ENCODE data around the gene RNF43. TPM values are rescaled to one million over a fixed set of nuclear protein-coding genes. Genes with fewer than 3 reads are reported as not detected.

Gene RNF43
- total RNA-seq, 1 experiment from 2014 or later = 0.42 TPM

DNA sequence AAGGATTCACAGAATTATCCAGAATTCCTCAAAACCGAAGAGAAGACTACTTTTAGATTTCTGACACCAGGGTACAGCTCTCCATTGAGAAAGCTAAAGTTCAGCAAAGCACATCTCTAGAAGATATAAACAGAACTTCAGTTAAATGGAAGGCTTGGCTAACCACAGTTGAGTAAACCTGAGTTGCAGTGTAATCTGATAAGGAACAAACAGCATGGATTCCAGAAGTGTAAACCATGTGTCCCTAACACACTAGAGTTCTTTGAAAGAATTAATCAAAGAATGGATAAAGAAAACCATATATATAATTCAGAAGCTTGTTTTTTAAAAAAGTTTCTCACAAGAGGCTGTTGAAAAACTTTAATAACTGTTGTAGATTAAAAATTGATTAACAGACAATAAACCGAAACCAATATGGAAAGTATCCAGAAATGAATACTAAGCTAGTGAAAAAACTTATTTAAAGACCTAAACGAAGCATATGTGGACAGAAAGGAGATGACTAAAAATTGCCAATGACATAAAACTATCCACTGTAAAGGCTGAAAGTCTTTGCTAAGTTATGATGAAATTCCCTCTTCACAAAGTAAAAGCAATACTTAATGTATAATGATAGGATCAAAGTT lies 4.3 kb downstream of the RNF43 start:
- H2BK20ac ChIP-seq (ENCODE audit: low read depth, low read length, poor library complexity, severe bottlenecking) = no peak overlapping the region
- H3K18ac ChIP-seq (ENCODE audit: insufficient read length, low read depth, low read length) = no peak overlapping the region
- H3K27me3 ChIP-seq (ENCODE audit: insufficient read depth, low read length) = no peaks in the 10 kb centered on the region
- TF ChIP-seq, protein P1, sequence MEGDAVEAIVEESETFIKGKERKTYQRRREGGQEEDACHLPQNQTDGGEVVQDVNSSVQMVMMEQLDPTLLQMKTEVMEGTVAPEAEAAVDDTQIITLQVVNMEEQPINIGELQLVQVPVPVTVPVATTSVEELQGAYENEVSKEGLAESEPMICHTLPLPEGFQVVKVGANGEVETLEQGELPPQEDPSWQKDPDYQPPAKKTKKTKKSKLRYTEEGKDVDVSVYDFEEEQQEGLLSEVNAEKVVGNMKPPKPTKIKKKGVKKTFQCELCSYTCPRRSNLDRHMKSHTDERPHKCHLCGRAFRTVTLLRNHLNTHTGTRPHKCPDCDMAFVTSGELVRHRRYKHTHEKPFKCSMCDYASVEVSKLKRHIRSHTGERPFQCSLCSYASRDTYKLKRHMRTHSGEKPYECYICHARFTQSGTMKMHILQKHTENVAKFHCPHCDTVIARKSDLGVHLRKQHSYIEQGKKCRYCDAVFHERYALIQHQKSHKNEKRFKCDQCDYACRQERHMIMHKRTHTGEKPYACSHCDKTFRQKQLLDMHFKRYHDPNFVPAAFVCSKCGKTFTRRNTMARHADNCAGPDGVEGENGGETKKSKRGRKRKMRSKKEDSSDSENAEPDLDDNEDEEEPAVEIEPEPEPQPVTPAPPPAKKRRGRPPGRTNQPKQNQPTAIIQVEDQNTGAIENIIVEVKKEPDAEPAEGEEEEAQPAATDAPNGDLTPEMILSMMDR (conservative IDR thresholded peaks at IDR 0.05) = no peak
- H2BK5ac ChIP-seq (ENCODE audit: insufficient read length, low read length) = no peak overlapping the region
- H2BK12ac ChIP-seq (ENCODE audit: insufficient read length, low read depth, low read length) = no peak overlapping the region
- H3K36me3 Mint-ChIP-seq (ENCODE audit: insufficient read depth in 1 of 3, low read depth in 3 of 3) = no peaks in the 10 kb centered on the region
- no peaks in the 10 kb centered on the region for H3K4me1 ChIP-seq (ENCODE audit: insufficient read depth, low read length)
- H3K23me2 ChIP-seq (ENCODE audit: insufficient read length, low read depth, low read length, poor library complexity, severe bottlenecking) = peaks cover 4% of the 10 kb centered on the region
- no peak overlapping the region for H3K14ac ChIP-seq (ENCODE audit: insufficient read depth, low read length)
- peaks cover 24 to 28% of the 10 kb centered on the region in 2 experiments for H3K4me1 Mint-ChIP-seq
- no peak overlapping the region for H3K23ac ChIP-seq (ENCODE audit: insufficient read length, low read depth, low read length)
- no peak overlapping the region for H3K9ac ChIP-seq (ENCODE audit: extremely low read depth, insufficient read length, low read length)
- H3K4ac ChIP-seq (ENCODE audit: low read depth, low read length) = no peak overlapping the region
- no peaks in the 10 kb centered on the region for H3K79me2 ChIP-seq (ENCODE audit: insufficient read depth, low read length)
- no peak overlapping the region for H3T11ph ChIP-seq (ENCODE audit: low read length)
- H3K27ac ChIP-seq (ENCODE audit: insufficient read length, low read depth, low read length) = no peak overlapping the region
- no peaks in the 10 kb centered on the region for H3K9me3 ChIP-seq (ENCODE audit: control insufficient read depth, low read depth, low read length)
- no peak overlapping the region for H3K4me2 ChIP-seq (ENCODE audit: insufficient read depth, insufficient read length, low read length)
- no peak overlapping the region for H4K5ac ChIP-seq (ENCODE audit: insufficient read length, low read depth, low read length)
- no peak overlapping the region for H2BK15ac ChIP-seq (ENCODE audit: low read depth, low read length)
- H2AK5ac ChIP-seq (ENCODE audit: insufficient read length, low read length) = no peak overlapping the region
- no peaks in the 10 kb centered on the region for H3K9me3 Mint-ChIP-seq
- no peak overlapping the region for H2AFZ ChIP-seq (ENCODE audit: low read length)
- DNase-seq = no peak
- no peak overlapping the region for H4K8ac ChIP-seq (replicated peaks; ENCODE audit: insufficient read length, low read depth, low read length)
- no peaks in the 10 kb centered on the region for H4K20me1 ChIP-seq (ENCODE audit: control insufficient read depth, insufficient read depth, insufficient read length)
- no peak overlapping the region for H3K4me3 Mint-ChIP-seq
- H3K56ac ChIP-seq (ENCODE audit: insufficient read length, low read depth, low read length) = no peak overlapping the region
- no peak overlapping the region for H3K27ac Mint-ChIP-seq
- H2BK120ac ChIP-seq (ENCODE audit: low read depth, low read length, poor library complexity, severe bottlenecking) = no peak overlapping the region
- WGBS (ENCODE audit: extremely low coverage, insufficient read length, low lambda C conversion rate) = no CpG with 5 or more reads among the region's 3 CpGs
- H4K91ac ChIP-seq (ENCODE audit: insufficient read length, low read depth, low read length) = no peak overlapping the region
- no peaks in the 10 kb centered on the region for H3K79me1 ChIP-seq (ENCODE audit: insufficient read depth, low read depth, low read length, poor library complexity, severe bottlenecking)
- peaks cover 4% of the 10 kb centered on the region; the same call in 1 of the 2 replicates for H3K27me3 Mint-ChIP-seq (ENCODE audit: low read depth)
